WI38 (cell line): ENCODE measurements around the gene SSR1.
"Not testable (repeated sequence)": the region's sequence is repeated elsewhere in the genome, so short reads cannot be mapped to it uniquely, and the experiment has no call there.

Source experiments
- H3K4me3 ChIP-seq: 2 replicates; pipeline ENCODE4 v1.5.1; 2011; ENCODE audit warnings: low read depth, mild to moderate bottlenecking, control low read depth, low read length
- TF ChIP-seq, protein P1 (sequence below): IDR thresholded peaks from 2 replicates; pipeline ENCODE4 v1.5.1; 2012; ENCODE audit warnings: low read depth, mild to moderate bottlenecking, control low read depth, low read length

SSR1 gene

DNA sequence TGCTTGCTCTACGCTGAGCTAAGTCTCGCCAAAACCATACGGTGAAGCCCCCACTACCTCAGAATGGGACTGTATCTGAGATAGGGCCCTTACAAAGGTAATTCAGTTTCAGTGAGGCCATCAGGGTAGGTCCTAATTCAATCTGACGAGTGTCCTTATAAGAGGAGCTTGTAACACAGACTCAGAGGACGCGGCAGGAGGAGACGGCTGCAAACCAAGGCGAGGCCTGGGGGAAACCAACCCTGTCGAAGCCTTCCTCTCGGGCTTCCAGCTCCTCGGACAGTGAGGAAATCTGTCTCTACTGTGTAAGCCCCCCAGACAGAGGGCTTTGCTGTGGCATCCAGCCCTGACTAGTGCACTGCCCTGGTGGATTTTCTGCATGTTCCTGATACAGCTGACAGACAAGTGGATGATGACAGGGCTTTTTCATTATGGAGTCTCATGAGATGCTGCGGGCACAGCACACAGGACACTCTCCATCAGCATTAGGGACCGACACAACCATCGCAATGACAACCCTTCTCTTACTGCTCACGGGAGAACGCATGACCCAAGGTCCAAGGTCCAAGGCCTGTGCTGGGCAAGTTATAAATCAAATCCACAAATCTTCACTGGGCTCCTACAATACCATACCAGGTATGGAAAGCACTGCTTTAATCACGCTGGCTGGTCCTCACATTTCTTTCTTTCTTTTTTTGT lies 48.2 kb downstream of the SSR1 start:
- H3K4me3 ChIP-seq = no peak overlapping the region
- TF ChIP-seq, protein P1, sequence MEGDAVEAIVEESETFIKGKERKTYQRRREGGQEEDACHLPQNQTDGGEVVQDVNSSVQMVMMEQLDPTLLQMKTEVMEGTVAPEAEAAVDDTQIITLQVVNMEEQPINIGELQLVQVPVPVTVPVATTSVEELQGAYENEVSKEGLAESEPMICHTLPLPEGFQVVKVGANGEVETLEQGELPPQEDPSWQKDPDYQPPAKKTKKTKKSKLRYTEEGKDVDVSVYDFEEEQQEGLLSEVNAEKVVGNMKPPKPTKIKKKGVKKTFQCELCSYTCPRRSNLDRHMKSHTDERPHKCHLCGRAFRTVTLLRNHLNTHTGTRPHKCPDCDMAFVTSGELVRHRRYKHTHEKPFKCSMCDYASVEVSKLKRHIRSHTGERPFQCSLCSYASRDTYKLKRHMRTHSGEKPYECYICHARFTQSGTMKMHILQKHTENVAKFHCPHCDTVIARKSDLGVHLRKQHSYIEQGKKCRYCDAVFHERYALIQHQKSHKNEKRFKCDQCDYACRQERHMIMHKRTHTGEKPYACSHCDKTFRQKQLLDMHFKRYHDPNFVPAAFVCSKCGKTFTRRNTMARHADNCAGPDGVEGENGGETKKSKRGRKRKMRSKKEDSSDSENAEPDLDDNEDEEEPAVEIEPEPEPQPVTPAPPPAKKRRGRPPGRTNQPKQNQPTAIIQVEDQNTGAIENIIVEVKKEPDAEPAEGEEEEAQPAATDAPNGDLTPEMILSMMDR = no peak

DNA sequence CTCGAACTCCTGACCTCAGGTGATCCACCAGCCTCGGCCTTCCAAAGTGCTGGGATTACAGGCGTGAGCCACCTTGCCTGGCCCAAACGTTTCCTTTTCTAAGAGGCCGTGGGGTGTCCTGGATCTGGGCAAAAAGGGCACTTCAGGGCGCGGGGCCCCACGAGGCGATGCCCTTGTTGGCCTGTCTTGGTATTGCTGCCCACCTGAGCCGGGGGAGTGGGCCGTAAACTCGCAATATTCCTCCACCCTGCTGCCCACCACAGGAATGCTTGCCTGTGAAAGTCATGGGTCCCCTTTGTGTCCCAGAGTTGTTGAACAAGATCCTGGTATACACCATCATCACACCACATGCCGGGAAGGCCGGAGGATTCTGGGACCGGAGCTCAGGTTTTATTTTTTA lies 49.0 kb downstream of the SSR1 start:
- TF ChIP-seq, protein P1 = no peak
- no peak overlapping the region for H3K4me3 ChIP-seq

DNA sequence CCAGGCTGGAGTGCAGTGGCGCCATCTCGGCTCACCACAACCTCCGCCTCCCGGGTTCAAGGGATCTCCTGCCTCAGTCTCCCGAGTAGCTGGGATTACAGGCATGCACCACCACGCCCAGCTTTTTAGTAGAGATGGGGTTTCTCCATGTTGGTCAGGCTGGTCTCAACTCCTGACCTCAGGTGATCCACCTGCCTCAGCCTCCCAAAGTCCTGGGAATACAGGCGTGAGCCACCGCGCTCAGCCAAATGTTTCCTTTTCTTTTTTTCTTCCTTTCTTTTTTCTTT lies 49.5 kb downstream of the SSR1 start:
- not testable (repeated sequence) for H3K4me3 ChIP-seq

DNA sequence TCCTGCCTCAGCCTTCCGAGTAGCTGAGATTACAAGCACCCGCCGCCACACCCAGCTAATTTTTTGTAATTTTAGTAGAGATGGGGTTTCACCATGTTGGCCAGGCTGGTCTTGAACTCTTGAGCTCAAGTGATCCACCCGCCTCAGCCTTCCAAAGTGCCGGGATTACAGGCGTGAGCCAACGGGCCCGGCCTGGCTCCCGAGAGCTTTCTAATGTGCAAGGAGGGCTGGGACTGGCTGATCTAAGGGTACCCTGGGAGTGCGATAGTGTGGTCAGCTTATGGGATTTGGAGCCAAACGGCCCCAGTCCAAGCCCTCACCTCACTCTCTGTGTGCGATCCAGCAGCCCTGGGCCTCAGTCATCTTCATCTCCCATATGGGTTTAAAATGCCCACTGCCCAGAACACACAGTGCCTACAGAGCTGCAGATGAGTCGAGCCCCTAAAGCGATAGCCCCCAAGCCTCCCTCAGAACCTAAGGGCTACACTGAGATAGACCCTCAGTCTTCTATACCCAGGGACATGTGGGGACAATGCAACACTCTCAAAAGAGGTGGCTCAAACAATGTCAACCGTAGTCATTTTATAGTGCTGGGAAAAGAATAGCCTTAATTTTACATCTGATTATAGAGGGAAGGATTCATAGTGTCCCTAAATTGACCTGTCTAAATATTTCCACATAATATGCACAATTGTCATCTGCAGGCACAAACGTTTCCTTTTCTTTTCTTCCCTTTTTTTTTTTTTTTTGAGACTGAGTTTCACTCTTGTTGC lies 50.1 kb downstream of the SSR1 start:
- no peak overlapping the region for H3K4me3 ChIP-seq
- TF ChIP-seq, protein P1 = no peak

DNA sequence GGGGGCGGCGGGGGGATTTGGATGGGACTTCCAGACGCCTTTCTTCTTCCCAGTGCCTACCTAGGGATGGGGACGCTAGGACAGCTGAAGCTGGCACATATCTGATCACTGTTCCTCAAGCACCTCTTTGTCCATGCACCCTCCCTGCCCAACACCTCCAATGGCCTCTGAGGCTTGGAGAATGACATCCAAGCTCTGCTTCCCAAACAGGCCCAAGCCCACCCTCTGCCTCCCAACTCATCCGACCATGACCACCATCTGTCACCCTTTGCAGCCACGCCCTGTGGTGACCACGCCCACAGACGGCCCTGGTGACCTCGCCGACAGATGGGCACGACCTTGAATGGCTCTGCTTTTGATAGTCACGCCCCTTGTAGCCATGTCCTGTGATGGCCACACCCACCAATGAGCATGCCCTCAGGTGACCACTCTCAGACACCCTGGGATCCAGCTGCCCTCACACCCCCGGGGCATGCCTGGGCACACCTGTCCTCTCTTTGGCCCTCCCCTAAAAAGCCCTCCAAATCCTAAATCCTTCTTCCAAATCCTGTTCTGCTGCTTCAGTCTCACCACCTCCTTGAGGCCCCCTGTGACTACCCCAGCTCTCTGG lies 51.0 kb downstream of the SSR1 start:
- peak overlapping the region; percentile 74 for H3K4me3 ChIP-seq

DNA sequence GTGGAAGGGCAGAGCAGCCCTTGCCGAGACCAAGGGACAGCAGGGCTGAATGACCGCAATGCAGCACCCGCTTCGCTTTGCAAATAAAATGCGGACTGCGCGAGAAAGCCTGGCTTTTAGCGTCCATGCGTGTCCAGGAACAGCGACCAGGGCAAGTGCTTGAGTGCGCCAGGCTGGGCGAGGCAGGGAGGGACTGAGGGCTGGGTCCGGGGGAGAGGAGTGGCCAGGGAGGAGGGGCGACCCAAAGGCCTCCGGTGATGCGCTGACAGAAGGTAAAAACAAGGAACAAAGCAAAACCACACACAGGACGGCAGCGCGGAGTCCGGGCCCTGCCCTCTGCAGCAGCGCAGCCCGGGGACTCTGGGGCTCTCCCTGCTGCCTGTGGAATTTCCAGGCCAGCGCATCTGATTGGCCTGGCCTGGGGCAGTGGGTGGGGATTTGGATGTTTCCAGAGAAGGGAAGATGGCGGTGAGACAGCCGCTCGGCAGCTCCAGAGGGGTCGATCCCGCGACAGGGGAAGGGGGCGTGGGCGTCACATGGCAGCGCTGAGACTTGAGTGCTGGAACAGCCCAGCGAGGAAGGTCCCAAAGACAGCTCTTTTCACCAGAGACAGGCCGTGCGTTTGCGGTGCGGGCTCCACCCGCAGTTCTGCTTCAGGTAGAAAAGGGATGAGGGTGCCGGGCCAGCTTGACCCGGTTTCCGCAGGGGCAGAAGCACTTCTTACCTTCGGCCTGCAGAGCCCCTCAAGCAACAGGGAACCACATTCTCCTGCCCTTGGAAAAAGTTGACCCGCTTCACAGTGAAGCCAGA lies 51.8 kb downstream of the SSR1 start:
- H3K4me3 ChIP-seq = peak overlapping the region; percentile 74
- TF ChIP-seq, protein P1 = no peak

More for the DNA sequence above, 51.0 kb downstream of the SSR1 start:
- TF ChIP-seq, protein P1 = no peak

DNA sequence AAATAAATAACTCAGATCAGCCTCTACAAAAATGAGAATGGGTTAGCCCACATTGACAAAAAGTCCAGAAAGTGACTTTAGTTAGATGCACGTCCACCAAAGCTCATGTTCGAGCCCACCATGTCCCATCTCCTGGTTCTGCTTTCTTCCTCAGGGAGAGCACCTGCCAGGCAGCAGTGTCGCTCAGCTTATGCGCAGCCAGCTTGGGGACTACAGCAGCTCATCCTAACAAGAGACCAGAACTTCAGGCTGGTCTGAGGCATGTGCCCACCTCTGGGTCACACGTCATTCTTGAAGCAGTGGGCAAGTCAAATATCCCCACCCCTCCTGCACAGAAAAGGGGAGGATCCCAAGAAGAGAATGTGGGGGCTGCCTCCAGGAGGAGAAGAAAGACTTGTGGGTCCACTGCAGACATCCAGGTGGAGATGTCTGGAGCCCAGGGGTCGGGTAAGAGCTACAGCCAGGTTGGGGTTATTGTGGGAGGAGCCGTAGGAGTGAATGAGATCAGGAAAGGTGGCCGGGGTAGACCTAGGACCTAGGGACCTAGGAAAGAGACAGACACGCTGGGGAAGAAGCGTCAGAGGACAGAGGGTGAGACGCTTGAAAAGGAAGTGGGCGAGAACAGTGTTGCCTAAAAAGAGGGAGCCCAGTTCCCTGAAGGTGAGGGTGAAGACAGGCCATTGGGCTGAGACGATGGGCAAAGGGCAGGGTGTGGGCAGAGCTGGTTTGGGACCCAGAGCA lies 52.5 kb downstream of the SSR1 start:
- peak overlapping the region; percentile 74 for H3K4me3 ChIP-seq
- TF ChIP-seq, protein P1 = no peak
